CD8-positive, alpha-beta memory T cell (primary cell): ENCODE results near the gene SERPINI2. TPM values are rescaled to one million over a fixed set of nuclear protein-coding genes. Genes with fewer than 3 reads are reported as not detected.
"Not testable (repeated sequence)": the region's sequence is repeated elsewhere in the genome, so short reads cannot be mapped to it uniquely, and the experiment has no call there.

ENCODE experiments used
- CTCF ChIA-PET: fragments of 350-600 bp; sonication (Branson Sonifier 250); formaldehyde crosslinking; loops from one replicate; lab custom pipeline; 2021; ENCODE audit warnings: antibody characterized with exemption; lab: Charles Lee
- POLR2A ChIA-PET: fragments of 350-600 bp; sonication (Branson Sonifier 250); formaldehyde crosslinking; loops from one replicate; lab custom pipeline; 2021; ENCODE audit warnings: antibody characterized with exemption; lab: Charles Lee
- DNase-seq, 5 donors: peaks; one replicate each; pipeline versions ENCODE4 v3.0.0 to v3.0.0-alpha.2; 2020 to 2022; ENCODE audit warnings: mixed read lengths in 1 of 5
- H3K27ac ChIP-seq: one replicate; pipeline ENCODE4 v1.7.0; 2013; ENCODE audit warnings: low read depth, mild to moderate bottlenecking, low read length, moderate library complexity
- H3K27me3 ChIP-seq: 2 replicates; pipeline ENCODE4 v1.7.0; 2013; ENCODE audit warnings: low read length, mild to moderate bottlenecking; ENCODE audit not compliant: insufficient read depth, poor library complexity, severe bottlenecking
- H3K36me3 ChIP-seq: 2 replicates; pipeline ENCODE4 v1.7.0; 2013; ENCODE audit warnings: mild to moderate bottlenecking, low read length, moderate library complexity; ENCODE audit not compliant: insufficient read depth
- H3K4me1 ChIP-seq: 2 replicates; pipeline ENCODE4 v1.7.0; 2013; ENCODE audit warnings: mild to moderate bottlenecking, low read length, moderate library complexity; ENCODE audit not compliant: insufficient read depth
- H3K4me3 ChIP-seq: 2 replicates; pipeline ENCODE4 v1.7.0; 2013; ENCODE audit warnings: mild to moderate bottlenecking, low read length
- H3K9me3 ChIP-seq: 2 replicates; pipeline ENCODE4 v1.7.0; 2013; ENCODE audit warnings: mild to moderate bottlenecking, low read length
- H3K27ac Mint-ChIP-seq, 8 donors: one replicate each; pipeline ENCODE4 v1.8.0; 2020 to 2021; ENCODE audit warnings: mixed read lengths in 8 of 8, mild to moderate bottlenecking in 6 of 8, inconsistent platforms in 3 of 8, moderate library complexity in 3 of 8
- H3K27me3 Mint-ChIP-seq, 2 donors: one replicate each; pipeline ENCODE4 v1.8.0; 2020 to 2021; ENCODE audit warnings: mixed read lengths in 2 of 2, mild to moderate bottlenecking in 1 of 2, moderate library complexity in 1 of 2
- H3K36me3 Mint-ChIP-seq, 3 donors: one replicate each; pipeline ENCODE4 v1.8.0; 2020 to 2021; ENCODE audit warnings: mixed read lengths in 3 of 3, inconsistent platforms in 1 of 3, mild to moderate bottlenecking in 1 of 3
- H3K4me1 Mint-ChIP-seq, 3 donors: one replicate each; pipeline ENCODE4 v1.8.0; 2020 to 2021; ENCODE audit warnings: mixed read lengths in 3 of 3, inconsistent platforms in 1 of 3, mild to moderate bottlenecking in 1 of 3
- H3K4me3 Mint-ChIP-seq, 7 donors: one replicate each; pipeline ENCODE4 v1.8.0; 2020 to 2021; ENCODE audit warnings: mixed read lengths in 7 of 7, mild to moderate bottlenecking in 6 of 7, moderate library complexity in 4 of 7, inconsistent platforms in 2 of 7
- H3K9me3 Mint-ChIP-seq, 5 donors: one replicate each; pipeline ENCODE4 v1.8.0; 2020 to 2022; ENCODE audit warnings: mixed read lengths in 5 of 5, mild to moderate bottlenecking in 3 of 5, moderate library complexity in 2 of 5, inconsistent platforms in 1 of 5
- polyA plus RNA-seq: library from polyadenylated mRNA; unstranded; fragments of 300-500 nt; fragmentation: Illumina TruSeq; gene quantifications from one replicate; pipeline ENCODE4 v1.2.3, GENCODE V29; 2021
- total RNA-seq, 2 experiments: library from RNA; stranded (reverse); gene quantifications; one replicate each; pipeline ENCODE4 v1.2.3, GENCODE V29; 2021

SERPINI2 gene
- total and polyA plus RNA-seq, 3 experiments from 2014 or later: not detected

DNA sequence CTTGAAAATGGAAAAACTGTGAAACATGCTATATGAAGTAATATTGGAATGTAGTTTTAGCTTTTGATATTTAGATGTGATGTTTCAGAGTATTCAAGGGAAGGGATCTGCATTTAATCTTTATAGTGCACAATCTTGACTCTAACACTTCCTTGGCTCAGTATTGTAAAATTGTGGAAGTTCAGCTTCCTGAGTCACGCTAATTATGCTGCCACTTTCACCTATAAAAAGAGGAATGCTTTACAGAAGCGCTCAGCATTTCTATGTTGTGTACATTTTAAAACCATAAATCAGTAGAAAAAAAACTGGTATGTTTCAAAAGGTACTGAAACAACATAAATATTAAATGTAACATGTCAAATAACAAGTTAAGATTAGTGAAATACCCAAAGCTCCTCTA lies 32.6 kb downstream of the SERPINI2 start:
- no peak overlapping the region for H3K4me3 Mint-ChIP-seq
- CTCF ChIA-PET: no interaction called here
- no peaks in the 10 kb centered on the region for H3K9me3 ChIP-seq
- no peaks in the 10 kb centered on the region for H3K27me3 Mint-ChIP-seq
- no peak for DNase-seq
- H3K36me3 ChIP-seq: no peaks in the 10 kb centered on the region
- no peak overlapping the region for H3K27ac ChIP-seq
- no peaks in the 10 kb centered on the region for H3K36me3 Mint-ChIP-seq
- H3K27ac Mint-ChIP-seq: no peak overlapping the region
- no peaks in the 10 kb centered on the region for H3K4me1 ChIP-seq
- H3K4me1 Mint-ChIP-seq: no peaks in the 10 kb centered on the region
- no peak overlapping the region for H3K4me3 ChIP-seq
- H3K27me3 ChIP-seq: no peaks in the 10 kb centered on the region
- POLR2A ChIA-PET: no interaction called here
- peaks cover 0 to 3% (median 0%) of the 10 kb centered on the region in 5 donors for H3K9me3 Mint-ChIP-seq

DNA sequence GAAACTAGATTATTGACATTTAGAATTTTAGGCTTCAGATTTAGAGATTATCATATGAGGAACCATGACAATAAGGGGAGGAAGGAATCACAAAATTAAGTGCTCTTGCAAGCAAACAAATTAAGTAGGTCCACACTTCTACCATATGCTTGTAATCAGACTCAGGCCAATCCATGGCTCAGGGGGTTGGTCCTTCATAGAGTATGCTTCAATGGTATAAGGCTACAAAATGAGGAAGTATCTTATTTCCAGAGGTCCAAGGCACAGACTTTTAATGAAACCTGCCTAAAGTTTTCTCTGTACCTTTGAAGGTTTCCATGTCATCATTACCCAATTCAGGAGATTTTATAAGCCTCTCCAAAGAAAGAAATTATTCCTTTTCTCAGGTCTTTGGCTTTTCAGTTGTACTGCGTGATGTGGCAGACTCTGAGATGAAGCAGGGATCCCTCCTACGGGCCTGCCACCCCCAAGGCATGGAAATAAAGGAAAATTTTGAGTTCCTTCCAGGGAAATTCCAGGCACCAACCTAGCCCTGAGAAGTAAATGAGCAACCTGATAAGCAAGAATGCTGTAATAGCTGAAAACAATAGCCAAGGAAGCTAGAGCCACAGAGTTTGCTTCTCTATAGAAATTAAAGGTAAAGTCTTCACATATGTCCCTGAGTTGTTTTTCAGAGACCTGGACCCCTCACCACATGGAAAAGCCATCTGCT lies 36.3 kb downstream of the SERPINI2 start:
- Histone ChIP-seq H3K9me3 (no peaks in the 10 kb centered on the region), H3K27me3 (no peaks in the 10 kb centered on the region), H3K27ac (no peak overlapping the region), H3K36me3 (no peaks in the 10 kb centered on the region), H3K4me1 (no peaks in the 10 kb centered on the region), H3K4me3 (no peak overlapping the region)
- no peak for DNase-seq
- POLR2A ChIA-PET: no interaction called here
- Mint-ChIP-seq H3K4me3 (no peak overlapping the region), H3K27me3 (no peaks in the 10 kb centered on the region), H3K9me3 (peaks cover 0 to 3% (median 0%) of the 10 kb centered on the region in 5 donors), H3K27ac (no peak overlapping the region), H3K36me3 (no peaks in the 10 kb centered on the region), H3K4me1 (no peaks in the 10 kb centered on the region)
- CTCF ChIA-PET: no interaction called here

DNA sequence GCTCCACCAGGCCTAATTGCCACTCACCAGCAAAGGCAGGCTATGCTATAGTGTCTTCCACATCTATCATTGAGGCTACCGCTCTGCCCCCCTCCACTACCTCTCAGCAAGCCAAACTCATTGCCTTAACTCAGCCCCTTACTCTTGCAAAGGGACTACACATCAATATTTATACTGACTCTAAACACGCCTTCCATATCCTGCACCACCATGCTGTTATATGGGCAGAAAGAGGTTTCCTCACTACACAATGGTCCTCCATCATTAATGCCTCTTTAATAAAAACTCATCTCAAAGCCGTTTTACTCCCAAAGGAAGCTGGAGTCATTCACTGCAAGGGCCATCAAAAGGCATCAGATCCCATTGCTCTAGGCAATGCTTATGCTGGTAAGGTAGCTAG lies 46.9 kb downstream of the SERPINI2 start:
- H3K36me3 Mint-ChIP-seq, POLR2A ChIA-PET, H3K27me3 ChIP-seq, H3K36me3 ChIP-seq, H3K27me3 Mint-ChIP-seq, DNase-seq, H3K9me3 Mint-ChIP-seq, H3K4me1 ChIP-seq, H3K27ac Mint-ChIP-seq, H3K9me3 ChIP-seq, H3K4me1 Mint-ChIP-seq, H3K4me3 ChIP-seq, H3K4me3 Mint-ChIP-seq, H3K27ac ChIP-seq, CTCF ChIA-PET: not testable (repeated sequence)

DNA sequence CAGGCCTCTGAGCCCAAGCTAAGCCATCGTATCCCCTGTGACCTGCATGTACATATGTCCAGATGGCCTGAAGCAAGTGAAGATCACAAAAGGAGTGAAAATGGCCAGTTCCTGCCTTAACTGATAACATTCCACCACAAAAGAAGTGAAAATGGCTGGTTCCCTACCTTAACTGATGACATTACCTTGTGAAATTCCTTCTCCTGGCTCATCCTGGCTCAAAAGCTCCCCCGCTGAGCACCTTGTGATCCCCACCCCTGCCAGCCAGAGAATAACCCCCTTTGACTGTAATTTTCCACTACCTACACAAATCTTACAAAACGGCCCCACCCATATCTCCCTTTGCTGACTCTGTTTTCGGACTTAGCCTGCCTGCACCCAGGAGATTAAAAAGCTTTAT lies 51.4 kb downstream of the SERPINI2 start:
- H3K27ac ChIP-seq, H3K27ac Mint-ChIP-seq, H3K4me3 ChIP-seq, DNase-seq, POLR2A ChIA-PET, H3K4me1 ChIP-seq, H3K27me3 ChIP-seq, CTCF ChIA-PET, H3K9me3 Mint-ChIP-seq, H3K36me3 ChIP-seq, H3K27me3 Mint-ChIP-seq, H3K4me1 Mint-ChIP-seq, H3K4me3 Mint-ChIP-seq, H3K36me3 Mint-ChIP-seq, H3K9me3 ChIP-seq: not testable (repeated sequence)

DNA sequence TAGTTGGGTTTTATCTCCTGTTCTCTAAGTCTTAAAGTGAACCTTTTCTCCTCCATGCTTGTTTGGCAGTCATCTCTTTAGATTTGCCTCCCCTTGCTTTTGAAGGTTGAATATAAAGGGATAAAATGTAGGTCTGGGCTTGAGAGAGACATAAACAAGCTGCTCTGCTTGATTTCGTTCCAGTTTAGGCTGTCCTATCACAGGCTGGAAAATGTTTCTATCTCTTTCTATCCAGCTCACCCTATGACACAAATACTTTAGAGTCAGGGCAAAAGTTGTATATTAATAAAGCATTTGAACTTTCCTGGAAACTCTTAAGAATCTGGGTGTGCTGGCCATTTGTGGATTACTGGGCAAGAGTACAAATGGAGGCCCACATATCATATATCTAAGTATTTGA lies 64.2 kb downstream of the SERPINI2 start:
- Histone ChIP-seq H3K9me3 (no peaks in the 10 kb centered on the region), H3K4me1 (no peaks in the 10 kb centered on the region), H3K36me3 (no peaks in the 10 kb centered on the region), H3K27ac (no peak overlapping the region), H3K4me3 (no peak overlapping the region), H3K27me3 (no peaks in the 10 kb centered on the region)
- Mint-ChIP-seq H3K36me3 (no peaks in the 10 kb centered on the region), H3K4me1 (no peaks in the 10 kb centered on the region), H3K27ac (no peak overlapping the region), H3K4me3 (no peak overlapping the region), H3K9me3 (peaks cover 0 to 2% (median 0%) of the 10 kb centered on the region in 5 donors), H3K27me3 (no peaks in the 10 kb centered on the region)
- DNase-seq: no peak
- CTCF ChIA-PET: no interaction called here
- POLR2A ChIA-PET: no interaction called here

DNA sequence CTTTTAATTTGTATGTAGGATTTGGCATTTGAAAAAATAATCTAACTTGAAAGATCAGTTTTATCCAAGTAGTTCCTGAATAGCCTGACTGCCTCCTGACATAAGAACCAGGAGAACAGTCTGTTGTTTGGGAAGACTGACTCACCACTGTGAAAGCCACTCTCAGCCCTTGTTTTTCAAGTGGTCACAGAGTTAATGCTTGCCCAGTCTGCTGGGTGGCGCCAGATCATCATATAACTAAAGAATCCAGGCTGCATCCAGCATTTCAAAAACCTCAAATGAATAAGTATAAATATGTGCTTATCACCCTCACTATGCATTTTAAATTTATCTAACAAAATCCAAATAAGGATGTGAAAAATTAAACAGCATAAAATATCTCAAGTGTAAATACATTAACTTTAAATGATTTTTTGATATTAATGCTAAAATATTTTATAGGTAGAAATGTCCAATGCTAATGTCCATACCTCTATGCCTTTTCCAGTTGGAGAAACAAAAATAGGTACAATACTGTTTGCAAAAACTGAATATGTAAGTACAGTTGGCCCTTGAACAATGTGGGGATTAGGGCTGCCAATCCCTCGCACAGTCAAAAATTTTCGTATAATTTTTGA lies 66.9 kb downstream of the SERPINI2 start:
- Histone ChIP-seq H3K4me1 (no peaks in the 10 kb centered on the region), H3K27ac (no peak overlapping the region), H3K27me3 (no peaks in the 10 kb centered on the region), H3K9me3 (no peaks in the 10 kb centered on the region), H3K4me3 (no peak overlapping the region), H3K36me3 (no peaks in the 10 kb centered on the region)
- Mint-ChIP-seq H3K27me3 (no peaks in the 10 kb centered on the region), H3K9me3 (peaks cover 0 to 2% (median 0%) of the 10 kb centered on the region in 5 donors), H3K27ac (no peak overlapping the region), H3K36me3 (no peaks in the 10 kb centered on the region), H3K4me3 (no peak overlapping the region), H3K4me1 (no peaks in the 10 kb centered on the region)
- CTCF ChIA-PET: no interaction called here
- POLR2A ChIA-PET: no interaction called here
- no peak for DNase-seq

DNA sequence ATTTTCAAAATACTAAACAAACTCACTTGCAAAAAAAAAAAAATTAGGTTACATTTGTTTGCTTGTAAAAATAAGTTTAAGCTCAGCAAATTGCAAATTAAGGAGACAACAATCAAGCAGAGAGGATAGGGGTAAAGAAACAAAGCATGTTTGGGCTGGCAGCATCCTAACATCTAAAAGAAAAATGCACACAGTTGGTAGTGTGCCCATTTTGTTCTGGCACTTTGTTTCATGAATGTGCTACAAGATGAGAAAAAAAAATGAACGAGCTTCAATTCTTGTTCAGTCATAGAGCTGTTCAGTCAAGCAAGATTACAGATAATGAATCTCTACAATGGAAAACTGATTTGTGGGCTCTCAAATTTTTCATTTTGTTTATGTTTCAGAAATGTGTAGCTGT lies 76.0 kb downstream of the SERPINI2 start:
- POLR2A ChIA-PET: no interaction called here

DNA sequence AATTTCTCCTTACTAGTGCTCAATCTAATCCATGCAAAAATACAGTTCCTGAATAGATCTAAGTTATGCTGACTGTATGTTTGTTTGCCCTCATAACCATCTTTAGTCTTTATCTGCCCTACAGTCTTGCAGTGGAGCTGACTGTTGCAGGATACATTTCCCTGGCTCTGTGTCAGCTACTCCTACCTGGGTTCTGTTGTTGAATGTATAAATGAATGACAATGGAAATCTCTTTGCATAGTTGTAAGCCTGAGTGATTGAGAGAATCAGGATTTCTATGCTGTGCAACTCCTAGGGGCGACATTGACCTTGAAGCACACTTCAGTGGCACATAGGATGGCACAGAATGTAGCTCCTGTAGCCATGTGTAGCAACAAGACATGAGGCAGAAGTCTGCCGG lies 77.8 kb downstream of the SERPINI2 start:
- H3K4me1 Mint-ChIP-seq: no peaks in the 10 kb centered on the region
- H3K27me3 Mint-ChIP-seq: peaks cover 0 to 9% of the 10 kb centered on the region in 2 donors
- peaks cover 0 to 3% (median 0%) of the 10 kb centered on the region in 5 donors for H3K9me3 Mint-ChIP-seq
- no peak for DNase-seq
- no peaks in the 10 kb centered on the region for H3K9me3 ChIP-seq
- ChIA-PET POLR2A (no interaction called here), CTCF (no interaction called here)
- no peaks in the 10 kb centered on the region for H3K4me1 ChIP-seq
- H3K36me3 ChIP-seq: no peaks in the 10 kb centered on the region
- H3K36me3 Mint-ChIP-seq: no peaks in the 10 kb centered on the region
- no peak overlapping the region for H3K4me3 Mint-ChIP-seq
- H3K27ac Mint-ChIP-seq: no peak overlapping the region
- H3K4me3 ChIP-seq: no peak overlapping the region
- H3K27me3 ChIP-seq: no peaks in the 10 kb centered on the region
- no peak overlapping the region for H3K27ac ChIP-seq

More for the DNA sequence above, 76.0 kb downstream of the SERPINI2 start:
- H3K4me1 ChIP-seq: no peaks in the 10 kb centered on the region
- Mint-ChIP-seq H3K27ac (peak overlapping the region in 1 of 8 donors; percentile 47), H3K36me3 (no peaks in the 10 kb centered on the region), H3K27me3 (peaks cover 0 to 9% of the 10 kb centered on the region in 2 donors), H3K4me1 (no peaks in the 10 kb centered on the region), H3K4me3 (no peak overlapping the region), H3K9me3 (peaks cover 0 to 3% (median 0%) of the 10 kb centered on the region in 5 donors)
- H3K27ac ChIP-seq: no peak overlapping the region
- H3K36me3 ChIP-seq: no peaks in the 10 kb centered on the region
- H3K9me3 ChIP-seq: no peaks in the 10 kb centered on the region
- CTCF ChIA-PET: no interaction called here
- no peaks in the 10 kb centered on the region for H3K27me3 ChIP-seq
- H3K4me3 ChIP-seq: no peak overlapping the region
- no peak for DNase-seq
